HG03060 (cell line): ENCODE results near the gene TSC2.
"Not testable (repeated sequence)": the region's sequence is repeated elsewhere in the genome, so short reads cannot be mapped to it uniquely, and the experiment has no call there.

Experiments
- ATAC-seq: cut with Tn5 transposase; IDR thresholded peaks from one replicate; pipeline ENCODE4 v1.9.1; 2021; ENCODE audit warnings: low read depth, moderate number of reproducible peaks; ENCODE audit not compliant: unreplicated experiment

Gene TSC2

DNA sequence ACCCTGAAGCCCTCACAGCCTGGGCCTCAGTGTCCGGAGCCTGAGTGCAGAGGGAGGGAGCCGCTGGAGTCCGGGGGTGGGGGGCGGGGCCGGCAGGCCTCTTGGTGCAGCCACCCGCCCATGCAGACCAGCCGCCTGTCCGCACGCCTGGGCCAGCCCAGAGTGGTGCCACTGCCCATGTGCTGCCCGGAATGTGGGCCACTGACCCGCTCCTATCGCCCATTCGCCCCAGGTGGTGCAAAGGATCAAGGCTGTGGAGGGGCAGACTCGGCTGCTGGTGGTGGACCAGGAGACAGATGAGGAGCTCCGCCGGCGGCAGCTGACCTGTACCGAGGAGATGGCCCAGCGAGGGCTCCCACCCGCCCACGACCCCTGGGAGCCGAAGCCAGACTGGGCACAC lies 18.4 kb upstream of the TSC2 start:
- no peak for ATAC-seq

GRCh38 chr16:2030036-2030435 lies 17.7 kb upstream of the TSC2 start:
- no peak for ATAC-seq

DNA sequence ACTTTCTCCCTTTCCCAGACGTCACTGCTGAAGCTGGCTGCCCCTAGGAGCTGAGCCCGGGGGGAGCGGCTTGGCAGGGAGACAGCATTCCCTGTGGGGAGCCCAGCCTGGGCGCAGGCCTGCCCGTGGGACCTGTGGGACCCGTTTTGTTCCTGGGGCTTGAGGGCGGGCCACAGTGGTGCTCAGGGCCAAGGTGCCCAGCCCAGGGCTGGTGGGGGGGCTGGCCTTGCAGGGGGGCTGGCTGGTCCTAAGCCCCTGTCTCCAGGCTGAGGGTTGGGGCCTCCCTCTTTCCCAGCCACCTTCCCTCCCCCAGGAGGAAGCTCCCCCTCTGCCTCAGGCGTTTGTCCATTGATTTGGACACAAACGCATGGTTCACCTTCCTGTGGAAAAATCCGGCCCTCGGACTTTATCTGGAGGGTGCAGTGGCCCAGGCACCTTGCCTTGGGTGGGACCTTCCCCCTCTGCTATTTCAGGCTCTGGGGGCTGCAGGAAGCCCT lies 16.7 kb upstream of the TSC2 start:
- ATAC-seq: no peak

DNA sequence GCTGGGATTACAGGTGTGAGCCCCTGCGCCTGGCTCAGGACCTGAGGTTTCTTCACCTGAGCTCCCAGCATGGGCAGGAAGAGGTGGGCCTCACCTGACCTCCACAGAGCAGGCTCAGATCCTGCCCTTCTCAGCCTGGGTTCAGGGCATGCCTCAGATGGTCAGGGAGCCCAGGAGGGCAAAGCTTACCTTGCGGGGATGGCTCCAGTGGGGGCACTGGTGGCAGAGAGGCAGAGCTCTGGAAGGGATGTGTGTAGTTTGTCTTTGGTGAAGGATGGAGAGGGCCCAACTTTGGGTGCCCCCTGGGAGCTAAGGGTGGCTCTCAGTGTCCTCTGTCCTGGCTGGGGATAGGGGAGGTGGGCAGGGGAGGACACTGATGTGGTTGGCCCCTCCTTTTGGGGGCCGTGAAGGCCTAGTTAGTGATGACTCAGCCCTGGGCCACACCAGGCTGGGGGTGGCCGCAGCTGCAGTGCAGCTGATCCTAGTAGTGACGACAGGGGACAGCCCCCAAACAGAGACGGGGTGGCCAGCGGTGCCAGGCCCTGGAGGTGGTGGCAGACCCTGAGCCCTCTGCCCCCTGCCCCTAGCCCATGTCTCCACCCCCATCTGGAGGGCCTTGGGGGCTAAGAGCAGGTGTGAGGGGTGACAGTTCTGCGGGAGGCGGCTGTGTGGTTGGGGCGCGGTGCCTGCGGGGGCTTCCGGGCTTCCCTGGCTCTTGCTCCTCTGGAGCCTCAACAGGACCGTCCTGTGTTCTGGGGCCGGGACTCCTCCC lies 15.3 kb upstream of the TSC2 start:
- no peak for ATAC-seq

GRCh38 chr16:2033057-2033908 lies 14.5 kb upstream of the TSC2 start:
- no peak for ATAC-seq

DNA sequence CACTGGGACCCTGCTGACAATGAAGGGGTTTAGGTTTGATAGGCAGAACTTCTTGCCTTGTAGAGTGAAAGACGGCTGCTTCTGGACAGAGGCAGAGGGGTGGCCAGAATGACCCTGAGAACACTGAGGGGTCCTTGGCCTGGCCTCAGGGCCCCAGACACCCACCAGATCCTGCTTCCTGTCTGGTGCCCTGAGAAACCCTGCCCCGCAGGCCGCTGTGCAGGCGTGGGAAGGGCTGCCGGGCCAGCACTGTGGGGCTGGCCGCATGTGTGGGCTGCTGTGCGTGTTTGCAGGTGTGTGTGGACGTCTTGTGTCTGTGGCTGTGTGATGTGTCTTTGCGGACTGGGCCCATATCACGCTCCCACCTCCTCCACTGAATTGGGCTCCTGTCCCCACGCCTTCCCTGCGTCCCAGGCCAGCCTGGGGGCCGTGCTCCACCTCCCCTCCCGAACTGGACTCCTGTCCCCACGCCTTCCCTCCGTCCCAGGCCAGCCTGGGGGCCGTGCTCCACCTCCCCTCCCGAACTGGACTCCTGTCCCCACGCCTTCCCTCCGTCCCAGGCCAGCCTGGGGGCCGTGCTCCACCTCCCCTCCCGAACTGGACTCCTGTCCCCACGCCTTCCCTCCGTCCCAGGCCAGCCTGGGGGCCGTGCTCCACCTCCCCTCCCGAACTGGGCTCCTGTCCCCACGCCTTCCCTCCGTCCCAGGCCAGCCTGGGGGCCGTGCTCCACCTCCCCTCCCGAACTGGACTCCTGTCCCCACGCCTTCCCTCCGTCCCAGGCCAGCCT lies 13.7 kb upstream of the TSC2 start:
- ATAC-seq: not testable (repeated sequence)

GRCh38 chr16:2034696-2035430 lies 12.9 kb upstream of the TSC2 start:
- no peak for ATAC-seq

GRCh38 chr16:2035431-2036199 lies 12.2 kb upstream of the TSC2 start:
- no peak for ATAC-seq

GRCh38 chr16:2036200-2036966 lies 11.4 kb upstream of the TSC2 start:
- ATAC-seq: no peak

DNA sequence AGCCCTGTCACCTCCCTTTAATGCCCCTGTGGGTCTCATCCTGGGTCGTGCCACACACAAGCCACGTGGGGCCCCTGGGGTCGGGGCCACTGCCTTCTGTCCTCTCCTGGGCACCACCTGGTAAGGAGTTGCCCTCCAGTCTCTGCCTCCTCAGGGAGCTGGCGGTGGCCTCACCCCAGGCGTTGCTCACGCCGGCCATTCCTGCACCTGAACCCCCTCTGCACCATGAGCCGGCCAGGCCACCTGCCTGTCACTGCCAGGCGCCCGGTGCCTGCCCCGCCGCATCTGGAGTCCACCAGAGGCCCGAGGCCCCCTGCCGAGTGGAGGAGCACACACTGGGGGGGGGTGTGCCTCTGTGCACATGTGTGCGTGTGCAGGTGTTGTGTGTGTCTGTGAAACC lies 10.7 kb upstream of the TSC2 start:
- no peak for ATAC-seq

GRCh38 chr16:2037647-2038381 lies 10.0 kb upstream of the TSC2 start:
- no peak for ATAC-seq

- no peak for ATAC-seq
Measured at GRCh38 chr16:2038382-2039231, 9.2 kb upstream of the TSC2 start.

- no peak for ATAC-seq
Measured at GRCh38 chr16:2039274-2040031, 8.3 kb upstream of the TSC2 start.

DNA sequence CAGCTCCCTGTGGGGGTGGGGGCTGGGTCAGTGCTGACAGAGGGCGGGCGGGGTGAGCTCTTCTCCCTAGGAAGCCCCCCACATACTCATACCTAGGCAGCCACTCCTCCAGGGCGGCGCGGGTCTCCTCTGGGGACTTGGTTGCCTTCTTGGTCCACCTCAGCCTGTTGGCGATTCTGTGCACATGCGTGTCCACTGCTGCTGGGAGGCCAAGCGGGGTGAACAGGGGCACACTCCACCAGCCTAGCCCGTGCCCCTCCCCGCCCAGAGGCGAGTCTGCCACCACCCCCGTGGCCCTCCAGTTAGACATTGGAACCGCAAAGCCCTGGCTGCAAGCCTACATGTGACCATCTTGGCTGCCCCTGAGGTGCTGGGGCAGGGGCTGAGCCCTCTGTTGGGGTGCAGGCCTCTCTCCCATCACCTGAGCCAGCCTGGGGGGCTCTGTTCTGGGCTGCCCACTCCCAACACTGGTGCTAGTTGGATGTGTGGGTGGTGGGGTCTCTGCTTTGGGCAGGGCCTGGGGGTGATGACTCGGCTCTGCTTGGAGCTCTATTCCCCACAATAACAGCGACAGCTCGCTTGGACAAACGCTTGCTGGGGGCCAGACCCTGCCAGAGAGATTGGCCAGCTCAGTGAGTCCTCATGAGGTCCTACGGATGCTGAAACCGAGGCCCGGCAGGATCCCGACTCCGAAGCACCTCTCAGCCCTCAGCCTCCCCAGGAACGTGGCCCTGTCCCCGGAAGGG lies 7.6 kb upstream of the TSC2 start:
- ATAC-seq: no peak

DNA sequence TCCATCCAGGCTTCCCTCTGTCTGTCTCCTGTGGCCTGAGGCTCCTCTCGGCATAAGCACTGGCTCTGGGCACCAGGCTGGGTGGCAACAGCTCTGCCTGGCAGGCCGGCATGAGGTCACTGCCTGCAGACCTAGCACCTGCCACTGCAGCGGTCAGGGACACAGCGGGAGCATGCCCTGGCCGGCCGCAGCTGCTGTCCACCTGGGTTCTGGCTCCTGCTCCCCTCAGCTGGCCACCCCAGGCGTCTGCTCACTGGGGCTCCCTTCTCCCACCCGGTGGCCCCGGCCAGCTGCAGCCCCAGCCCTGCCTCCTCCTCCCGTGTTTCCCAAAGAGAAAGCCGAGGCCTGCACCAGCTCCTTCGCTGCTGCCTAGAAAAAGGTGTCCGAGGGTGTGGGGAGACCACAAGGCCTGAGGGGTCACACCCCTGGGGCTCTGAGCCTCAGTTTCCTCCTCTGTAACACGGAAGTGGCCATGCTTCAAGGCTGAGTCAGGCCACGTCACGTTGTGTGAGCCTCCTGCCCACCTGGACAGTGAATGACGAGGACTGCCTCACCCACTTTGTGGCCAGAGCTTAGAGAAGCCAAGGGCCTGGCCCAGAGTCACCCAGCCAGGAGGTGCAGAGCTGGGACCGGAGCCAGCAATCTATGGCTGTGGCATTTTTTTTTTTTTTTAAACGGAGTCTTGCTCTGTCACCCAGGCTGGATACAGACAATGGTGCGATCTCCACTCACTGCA lies 6.8 kb upstream of the TSC2 start:
- no peak for ATAC-seq
